ENCODE data around the gene UEVLD.

- no peak for TF ChIP-seq CTCF (IDR thresholded peaks at IDR 0.05)
- TF ChIP-seq POLR2A (IDR thresholded peaks at IDR 0.05): no peak
- no peak for TF ChIP-seq EP300 (IDR thresholded peaks at IDR 0.05)
Observed at GRCh38 chr11:18624161-18624560, 35.6 kb upstream of the UEVLD start.
